Hematopoietic multipotent progenitor cell treated with erythropoietin and hydrocortisone succinate and interleukin-3 and kit ligand, for 17 days (in vitro differentiated cells): ENCODE measurements around the gene CHST15.

Experiments used
- DNase-seq: peaks from one replicate; pipeline ENCODE4 v3.0.0-alpha.2; 2015; ENCODE audit warnings: low spot score

Gene CHST15

GRCh38 chr10:124065382-124066125 lies 27.8 kb downstream of the CHST15 start:
- DNase-seq: no peak

DNA sequence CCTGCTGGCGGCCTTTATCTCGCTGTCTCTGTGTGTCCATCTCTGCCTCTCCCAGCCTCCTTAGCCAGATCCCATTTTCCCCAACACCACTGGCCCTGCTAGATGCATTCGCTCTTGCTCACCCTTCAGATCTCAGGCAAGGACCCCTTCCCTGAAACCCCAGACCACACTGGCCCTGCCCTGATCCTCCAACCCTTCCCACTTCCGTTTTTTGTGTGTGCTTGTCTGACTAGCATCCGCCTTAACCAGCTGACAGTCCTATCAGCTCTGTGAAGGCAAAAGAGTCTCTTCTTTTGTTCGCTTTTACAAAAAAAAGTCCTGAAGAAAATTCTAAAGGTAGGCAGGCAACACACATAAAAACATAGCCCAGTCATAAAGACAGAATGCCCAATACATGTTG lies 28.7 kb downstream of the CHST15 start:
- no peak for DNase-seq

DNA sequence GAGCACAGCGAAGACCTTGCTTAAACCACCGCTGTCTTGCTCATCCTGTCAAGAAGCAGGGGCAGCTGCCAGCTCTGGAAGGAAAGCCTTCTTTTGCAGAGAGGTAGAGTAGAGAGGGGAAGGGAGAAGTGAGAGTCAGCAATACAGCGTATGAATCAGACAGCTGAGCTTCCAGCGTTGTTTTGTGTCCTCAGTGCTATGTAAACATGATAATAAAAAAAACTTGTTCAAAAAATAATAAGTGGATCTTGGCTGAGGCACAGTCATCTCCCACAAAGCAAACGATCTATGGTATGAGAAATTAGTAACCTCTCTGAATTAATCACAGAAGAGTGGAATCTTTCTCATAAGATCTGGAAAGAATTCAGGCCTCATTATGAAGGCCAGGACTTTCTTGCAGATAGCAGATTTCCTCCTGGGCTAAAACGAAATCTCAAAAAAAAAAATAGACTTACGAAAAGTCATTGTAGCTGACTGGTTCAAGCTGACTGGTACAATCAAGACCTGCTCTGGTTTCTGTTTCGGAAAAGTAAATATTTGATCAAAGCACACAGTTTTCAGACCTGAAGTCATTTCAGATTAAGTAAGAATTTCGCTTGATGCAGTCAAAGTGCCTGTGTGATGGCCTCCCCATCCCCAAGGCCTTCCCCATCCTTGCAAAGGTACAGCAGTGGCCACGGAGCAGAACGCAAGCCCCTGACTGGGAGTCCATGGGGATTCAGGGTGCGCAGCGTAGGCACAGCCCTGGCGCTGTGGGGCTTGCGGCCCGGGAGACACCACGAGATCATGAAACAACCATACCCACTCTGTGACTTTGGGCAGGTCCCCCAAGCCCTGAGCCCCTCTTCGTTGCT lies 29.4 kb downstream of the CHST15 start:
- DNase-seq: no peak

- no peak for DNase-seq
These were observed 31.0 kb downstream of the CHST15 start for GRCh38 chr10:124062390-124062789.

DNA sequence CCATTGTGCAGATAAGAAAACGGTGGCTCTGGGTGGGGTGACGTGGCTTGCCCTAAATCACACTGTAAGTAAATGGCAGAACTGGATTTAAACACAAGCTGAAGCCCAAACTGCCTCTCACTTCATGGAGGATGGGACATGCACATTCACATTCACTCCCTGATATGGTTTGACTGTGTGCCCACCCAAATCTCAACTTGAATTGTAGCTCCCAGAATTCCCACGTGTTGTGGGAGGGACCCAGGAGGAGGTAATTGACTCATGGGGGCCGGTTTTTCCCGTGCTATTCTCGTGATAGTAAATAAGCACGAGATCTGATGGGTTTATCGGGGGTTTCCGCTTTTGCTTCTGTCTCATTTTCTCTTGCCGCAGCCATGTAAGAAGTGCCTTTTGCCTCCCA lies 32.4 kb downstream of the CHST15 start:
- no peak for DNase-seq

- DNase-seq: no peak
These were observed 33.2 kb downstream of the CHST15 start for GRCh38 chr10:124060148-124060720.

- no peak for DNase-seq
These were observed 33.8 kb downstream of the CHST15 start for GRCh38 chr10:124059551-124059950.

DNA sequence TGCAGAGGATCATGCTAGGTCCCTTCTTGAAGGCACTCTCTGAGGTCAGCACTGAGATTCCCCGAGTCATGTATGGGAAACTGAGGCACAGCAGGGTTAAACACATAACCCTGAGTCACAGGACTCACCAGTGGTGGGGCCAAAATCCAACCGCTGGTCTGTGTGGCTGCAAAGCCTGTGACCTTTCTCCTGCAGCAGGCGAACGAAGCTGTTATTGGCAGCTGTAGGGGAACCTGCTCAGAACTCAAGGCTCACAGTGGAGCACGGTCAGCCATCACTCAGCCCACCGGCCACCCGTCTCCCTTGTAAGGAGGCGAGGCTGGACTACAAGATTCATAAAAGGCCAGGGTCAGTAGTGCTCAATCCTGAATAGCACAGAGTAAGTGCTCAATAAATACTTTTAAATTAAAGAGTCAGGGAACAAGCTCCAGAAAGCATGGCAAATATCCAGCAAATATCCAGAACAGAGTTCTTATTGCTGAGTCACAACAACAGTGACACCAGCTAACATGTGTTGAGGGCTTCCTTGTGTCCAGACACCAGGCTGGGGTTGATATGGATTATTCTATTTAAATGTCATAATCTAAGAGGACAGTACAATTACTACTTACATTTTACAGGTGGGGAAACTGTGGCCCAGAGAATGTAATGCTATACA lies 34.9 kb downstream of the CHST15 start:
- DNase-seq: no peak

- no peak for DNase-seq
These were observed 35.8 kb downstream of the CHST15 start for GRCh38 chr10:124057601-124058000.

- DNase-seq: no peak
These were observed 36.9 kb downstream of the CHST15 start for GRCh38 chr10:124056337-124056980.

DNA sequence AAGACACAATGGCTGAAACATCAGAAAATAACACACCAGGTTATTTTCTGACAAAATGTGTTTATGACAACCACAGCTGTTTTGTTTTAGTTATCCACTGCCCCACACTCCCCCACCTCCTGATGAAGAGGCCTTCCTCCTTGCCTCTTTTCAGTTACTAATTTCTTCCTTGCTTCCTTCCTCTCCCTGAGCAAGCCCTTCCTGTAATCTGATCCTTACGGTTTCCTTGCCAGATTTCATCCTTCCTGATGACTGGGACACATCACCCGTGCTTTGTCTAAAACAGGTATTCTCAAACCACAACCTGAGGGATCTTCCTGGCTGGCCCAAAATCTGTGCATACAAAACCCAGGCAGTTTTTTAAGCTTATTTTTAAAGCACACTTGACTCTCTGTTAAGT lies 39.4 kb downstream of the CHST15 start:
- no peak for DNase-seq

DNA sequence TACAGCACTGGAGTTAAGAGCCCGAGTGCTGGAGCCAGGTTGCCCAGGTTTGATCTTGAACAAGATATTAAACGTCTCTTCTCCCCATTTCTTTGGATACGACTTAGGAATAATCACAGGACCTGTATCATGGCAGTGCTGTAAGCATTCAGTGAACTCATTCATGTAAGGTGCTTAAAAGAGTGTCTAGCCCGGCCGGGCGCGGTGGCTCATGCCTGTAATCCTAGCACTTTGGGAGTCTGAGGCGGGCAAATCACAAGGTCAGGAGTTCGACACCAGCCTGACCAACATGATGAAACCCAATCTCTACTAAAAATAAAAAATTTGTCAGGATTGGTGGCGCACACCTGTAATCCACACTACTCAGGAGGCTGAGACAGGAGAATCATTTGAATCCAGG lies 40.8 kb downstream of the CHST15 start:
- no peak for DNase-seq

- no peak for DNase-seq
These were observed 43.1 kb downstream of the CHST15 start for GRCh38 chr10:124050021-124051015.

DNA sequence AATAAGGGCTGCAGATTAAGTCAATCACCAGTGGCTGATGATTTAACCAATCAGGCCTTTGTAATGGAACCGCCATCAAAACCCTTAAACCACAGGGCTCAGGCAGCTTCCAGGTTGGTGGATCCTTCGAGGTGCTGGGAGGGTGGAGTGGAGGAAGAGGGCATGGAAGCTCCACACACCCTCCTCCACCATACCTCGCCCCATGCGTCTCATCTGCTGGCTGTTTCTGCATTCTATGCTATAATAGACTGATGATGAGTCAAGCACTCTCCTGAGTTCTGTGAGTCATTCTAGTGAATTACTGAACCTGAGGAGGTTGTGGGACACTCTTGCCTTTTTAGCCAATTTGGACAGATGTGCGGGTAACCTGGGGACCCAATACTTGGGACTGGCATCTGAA lies 43.9 kb downstream of the CHST15 start:
- DNase-seq: no peak

DNA sequence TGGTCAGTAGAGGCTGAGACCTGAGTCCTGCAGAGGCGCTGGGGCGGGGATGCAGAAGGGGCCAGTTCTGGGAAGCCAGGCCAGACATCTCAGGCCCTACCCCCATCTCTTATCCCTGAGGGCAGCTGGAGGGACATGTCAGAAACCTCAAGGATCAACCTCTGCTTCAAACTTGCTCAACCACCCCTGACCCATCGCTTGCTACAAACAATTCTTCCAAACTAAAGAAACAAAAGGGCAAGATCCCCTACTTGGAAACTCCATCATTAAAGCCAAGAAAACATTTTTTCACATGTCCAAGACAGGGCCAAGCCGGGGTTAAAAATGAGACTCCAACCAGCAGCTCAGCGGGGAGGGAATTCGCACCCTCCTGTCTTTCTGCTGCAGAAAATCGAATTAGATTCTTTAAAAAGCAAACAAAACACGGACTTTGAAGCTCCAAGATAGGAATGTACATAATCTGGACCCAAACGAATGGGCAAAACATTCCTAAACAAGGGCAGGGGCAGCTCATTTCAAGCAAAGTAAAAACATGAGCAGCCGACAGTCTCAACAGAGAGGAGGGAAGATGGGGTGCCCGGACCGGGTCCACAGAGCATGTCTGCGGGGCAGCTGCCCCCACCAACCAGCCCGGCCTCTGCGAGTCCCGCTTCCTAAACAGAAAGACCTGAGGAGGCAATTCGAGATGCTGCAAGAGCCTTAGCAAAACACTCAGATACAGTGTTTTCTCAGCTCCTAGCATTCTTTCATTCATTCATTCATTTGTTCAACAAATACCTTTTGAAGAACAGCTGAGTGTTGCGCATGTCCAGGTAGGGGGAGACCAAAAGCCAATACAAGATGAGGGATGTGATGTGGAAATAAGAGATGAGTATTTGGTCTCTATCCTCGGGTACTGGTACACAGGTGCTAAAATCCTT lies 44.8 kb downstream of the CHST15 start:
- no peak for DNase-seq

DNA sequence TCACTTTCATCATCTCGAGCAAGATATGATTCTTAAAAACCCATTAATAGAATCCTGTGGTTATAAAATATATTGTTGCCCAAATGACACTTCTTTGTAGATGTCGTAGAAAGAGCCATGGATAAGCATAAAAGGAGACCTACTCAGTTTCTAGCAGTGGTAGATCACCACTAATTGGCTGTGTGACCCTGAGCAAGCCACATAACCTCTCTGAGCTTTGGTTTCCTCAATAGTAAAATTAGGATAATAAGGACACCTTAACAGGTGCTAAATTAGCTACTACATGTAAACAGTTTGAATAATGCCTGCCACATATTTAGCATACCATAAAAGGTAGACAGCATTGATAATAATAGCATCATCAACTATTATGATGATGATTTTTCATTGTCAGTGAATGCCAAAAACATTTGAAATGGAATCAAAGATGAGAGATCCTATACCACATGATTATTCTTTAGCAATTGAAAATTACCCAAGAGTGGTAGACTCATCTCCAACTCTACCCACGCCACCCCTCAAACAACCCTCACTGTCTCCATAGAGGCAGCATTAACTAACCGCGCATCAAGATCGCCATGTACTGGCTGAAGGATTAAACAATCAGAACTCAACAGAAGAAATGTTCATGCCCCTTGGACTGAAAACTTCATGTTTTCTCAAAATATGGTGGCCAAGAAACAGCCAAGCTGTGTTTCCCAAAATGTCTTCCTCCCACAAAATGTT lies 45.8 kb downstream of the CHST15 start:
- no peak for DNase-seq

DNA sequence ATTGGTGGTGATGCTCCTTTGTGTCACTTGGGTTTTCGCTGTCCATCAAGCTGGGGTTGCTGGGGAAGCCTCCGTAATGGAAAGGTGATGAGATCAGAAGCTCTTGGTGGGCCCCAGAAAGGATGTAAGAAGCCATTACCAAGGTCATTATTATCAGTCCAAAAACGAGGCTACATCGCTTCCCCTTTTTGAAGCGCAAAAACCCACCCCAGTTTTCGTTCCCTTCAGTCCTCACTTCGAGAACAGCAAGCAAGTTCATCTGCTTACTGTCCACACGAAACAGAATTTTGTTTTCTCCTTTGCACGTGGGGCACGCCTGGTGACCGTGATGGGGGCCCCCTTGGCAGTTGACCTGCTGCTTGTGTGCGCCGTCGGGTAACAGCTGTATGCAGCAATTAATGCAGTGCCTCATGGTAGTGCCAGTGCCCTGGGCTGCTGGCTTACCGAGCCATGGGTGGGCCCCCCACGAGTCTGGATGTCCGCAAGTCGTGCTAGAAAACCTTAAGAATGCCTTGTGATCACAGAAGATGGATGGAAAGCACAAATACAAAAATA lies 47.5 kb downstream of the CHST15 start:
- DNase-seq: no peak

GRCh38 chr10:124045276-124045675 lies 48.1 kb downstream of the CHST15 start:
- DNase-seq: no peak
